Central memory CD4-positive, alpha-beta T cell (primary cell): ENCODE data around the gene ERAS.
"Not testable (repeated sequence)": the region's sequence is repeated elsewhere in the genome, so short reads cannot be mapped to it uniquely, and the experiment has no call there.

Experiments used
- DNase-seq: peaks from one replicate; pipeline ENCODE4 v3.0.0; 2022

The ERAS gene

GRCh38 chrX:48833542-48834138 lies 7.3 kb downstream of the ERAS start:
- DNase-seq: no peak

DNA sequence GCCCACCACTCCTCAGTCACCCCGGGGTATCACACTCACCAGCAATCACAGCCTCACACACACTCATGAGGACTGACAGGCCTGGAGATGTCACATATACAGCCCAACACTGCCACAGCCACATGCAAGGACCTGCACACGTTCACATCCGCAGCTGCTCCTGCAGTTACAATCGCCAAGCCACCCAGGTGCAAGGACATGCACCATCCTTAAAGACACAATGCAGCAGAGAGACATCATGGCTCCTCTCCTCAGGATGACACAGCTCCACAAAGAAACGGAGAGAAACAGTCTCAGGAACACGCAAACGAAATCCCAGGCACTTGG lies 8.0 kb downstream of the ERAS start:
- no peak for DNase-seq

DNA sequence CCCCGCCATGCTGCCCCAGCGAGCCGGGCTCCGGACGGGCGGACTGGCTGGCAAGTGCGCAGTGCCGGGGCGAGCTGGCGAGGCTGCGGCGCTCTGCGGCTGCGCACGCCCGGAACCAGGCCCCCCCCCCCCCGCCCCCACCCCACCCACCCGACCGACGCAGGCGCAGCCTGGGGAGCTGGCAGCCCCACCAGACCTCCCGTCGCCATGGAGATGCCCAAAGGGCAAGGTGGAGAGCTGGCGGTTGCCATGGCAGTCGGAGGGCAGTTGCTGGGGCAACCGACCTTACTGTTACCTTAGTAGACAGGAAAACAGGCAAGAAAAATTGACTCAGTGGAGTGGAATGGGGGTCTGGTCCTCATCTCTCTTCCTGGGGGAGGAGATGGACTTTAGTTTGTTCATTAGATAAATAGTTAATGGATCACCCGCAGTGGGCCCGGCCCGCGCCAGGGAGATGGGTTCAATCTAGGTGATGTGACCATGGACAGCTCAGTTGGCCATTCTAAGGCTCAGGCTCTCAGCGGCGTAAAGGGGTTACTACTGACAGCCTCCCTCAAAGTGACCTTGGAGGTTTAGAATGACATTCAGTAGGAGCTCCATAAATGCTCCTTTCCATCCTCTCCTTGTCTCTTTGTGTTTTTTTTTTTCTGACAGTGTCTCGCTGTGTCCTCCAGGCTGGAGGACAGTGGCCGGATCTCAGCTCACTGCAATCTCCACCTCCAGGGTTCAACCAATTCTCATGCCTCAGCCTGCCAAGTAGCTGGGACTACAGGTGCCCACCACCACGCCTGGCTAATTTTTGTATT lies 9.4 kb downstream of the ERAS start, which contains the start of gene PCSK1N:
Gene PCSK1N, minus strand, starts transcription at position 87 of the 806 bp plus-strand sequence. Its CDS starts 78 bp downstream, at position 9.
- peak; percentile 46 for DNase-seq

GRCh38 chrX:48839686-48840085 lies 13.4 kb downstream of the ERAS start:
- no peak for DNase-seq

DNA sequence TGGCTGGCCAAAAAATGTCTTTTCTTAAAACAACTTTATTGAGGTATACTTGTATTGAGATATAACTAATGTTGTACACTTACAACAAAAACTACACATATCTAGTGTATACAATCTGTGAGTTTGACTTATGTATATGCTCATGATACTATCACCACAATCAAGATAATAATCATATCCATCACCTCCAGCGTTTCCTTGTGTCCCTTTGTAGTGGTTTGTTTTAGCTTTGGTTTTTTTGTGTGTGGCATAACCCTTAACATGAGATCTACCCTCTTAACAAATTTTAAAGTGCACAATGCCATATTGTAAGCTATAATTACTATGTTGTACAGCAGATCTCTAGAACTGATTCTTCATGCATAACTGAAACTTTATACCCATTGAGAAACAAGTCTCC lies 22.5 kb downstream of the ERAS start:
- peak; percentile 44 for DNase-seq

DNA sequence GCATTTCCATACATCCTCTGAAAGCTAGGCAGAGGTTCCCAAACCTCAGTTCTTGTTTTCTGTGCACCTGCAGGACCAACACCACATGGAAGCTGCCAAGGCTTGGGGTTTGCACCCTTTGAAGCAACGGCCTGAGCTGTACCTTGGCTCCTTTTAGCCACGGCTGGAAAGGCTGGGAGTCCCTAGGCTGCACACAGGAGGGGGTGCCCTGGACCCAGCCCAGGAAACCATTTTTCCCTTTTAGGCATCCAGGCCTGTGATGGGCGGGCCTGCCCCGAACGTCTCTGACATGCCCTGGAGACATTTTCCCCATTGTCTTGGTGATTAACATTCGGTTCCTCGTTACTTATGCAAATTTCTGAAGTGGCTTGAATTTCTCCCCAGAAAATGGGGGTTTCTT lies 26.5 kb downstream of the ERAS start:
- DNase-seq: no peak

- not testable (repeated sequence) for DNase-seq
These were observed 27.2 kb downstream of the ERAS start for GRCh38 chrX:48853494-48853893.

- DNase-seq: not testable (repeated sequence)
These were observed 27.9 kb downstream of the ERAS start for GRCh38 chrX:48854121-48854804.

DNA sequence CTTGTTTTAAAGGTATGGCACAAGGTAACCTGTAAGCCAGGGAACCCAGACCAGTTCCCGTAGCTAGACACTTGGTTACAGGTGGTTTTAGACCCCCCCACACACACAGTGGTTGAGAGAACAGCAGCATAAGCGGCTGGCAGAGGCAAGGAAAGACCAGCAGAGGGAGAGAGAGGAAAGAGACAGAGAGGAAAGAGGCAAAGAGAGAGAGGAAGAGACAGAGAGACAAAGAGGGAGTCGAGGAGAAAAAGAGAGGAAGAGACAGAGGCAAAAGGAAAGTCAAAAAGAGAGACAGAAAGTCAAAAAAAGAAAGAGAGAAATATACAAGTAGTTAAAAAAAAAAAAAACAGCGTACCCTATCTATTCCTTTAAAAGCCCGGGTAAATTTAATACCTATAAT lies 28.6 kb downstream of the ERAS start:
- DNase-seq: no peak

DNA sequence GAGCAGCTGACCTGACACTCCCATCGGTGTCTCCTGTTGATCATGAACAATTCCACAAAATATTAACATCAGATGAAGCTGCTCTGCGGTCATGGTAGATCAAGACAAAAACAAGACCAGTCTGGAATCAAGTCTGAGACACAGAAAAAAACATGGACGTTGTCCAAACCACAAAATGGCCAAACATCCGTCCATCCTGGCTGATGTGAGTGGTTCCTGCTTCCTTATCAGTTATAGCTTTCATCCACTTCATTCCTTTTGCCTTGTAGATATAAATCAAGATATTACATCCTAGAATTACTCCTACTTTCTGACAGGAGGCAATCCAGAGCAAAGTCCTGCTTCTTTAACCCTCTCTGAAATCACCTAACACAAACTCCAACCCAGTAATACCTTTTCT lies 37.9 kb downstream of the ERAS start:
- no peak for DNase-seq

- not testable (repeated sequence) for DNase-seq
These were observed 45.7 kb downstream of the ERAS start for GRCh38 chrX:48872017-48872416.

DNA sequence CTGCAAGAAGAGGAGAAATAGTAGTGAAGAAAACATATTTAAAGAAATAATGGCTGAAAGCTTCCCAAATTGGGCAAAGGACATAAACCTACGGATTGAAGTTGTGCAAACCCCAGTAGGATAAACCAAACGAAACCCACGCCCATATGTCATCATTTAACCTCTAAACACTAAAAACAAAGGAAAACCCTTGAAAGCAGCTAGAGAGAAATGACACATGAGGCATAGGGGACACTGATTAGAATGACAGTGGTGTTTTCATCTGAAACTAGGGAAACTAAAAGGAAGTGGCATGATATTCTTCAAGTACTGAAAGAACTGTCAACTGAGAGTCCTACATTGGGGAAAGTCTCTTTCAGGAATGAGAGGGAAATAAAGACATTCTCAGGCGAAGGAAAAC lies 50.6 kb downstream of the ERAS start:
- DNase-seq: not testable (repeated sequence)
